NCI-H2107 (cell line): Measurements from ENCODE around the gene INTS15.
"Not testable (repeated sequence)": the region's sequence is repeated elsewhere in the genome, so short reads cannot be mapped to it uniquely, and the experiment has no call there.

Experiments used
- DNase-seq: peaks from one replicate; lab custom pipeline; 2025; lab: John Stamatoyannopoulos, UW

INTS15 gene

DNA sequence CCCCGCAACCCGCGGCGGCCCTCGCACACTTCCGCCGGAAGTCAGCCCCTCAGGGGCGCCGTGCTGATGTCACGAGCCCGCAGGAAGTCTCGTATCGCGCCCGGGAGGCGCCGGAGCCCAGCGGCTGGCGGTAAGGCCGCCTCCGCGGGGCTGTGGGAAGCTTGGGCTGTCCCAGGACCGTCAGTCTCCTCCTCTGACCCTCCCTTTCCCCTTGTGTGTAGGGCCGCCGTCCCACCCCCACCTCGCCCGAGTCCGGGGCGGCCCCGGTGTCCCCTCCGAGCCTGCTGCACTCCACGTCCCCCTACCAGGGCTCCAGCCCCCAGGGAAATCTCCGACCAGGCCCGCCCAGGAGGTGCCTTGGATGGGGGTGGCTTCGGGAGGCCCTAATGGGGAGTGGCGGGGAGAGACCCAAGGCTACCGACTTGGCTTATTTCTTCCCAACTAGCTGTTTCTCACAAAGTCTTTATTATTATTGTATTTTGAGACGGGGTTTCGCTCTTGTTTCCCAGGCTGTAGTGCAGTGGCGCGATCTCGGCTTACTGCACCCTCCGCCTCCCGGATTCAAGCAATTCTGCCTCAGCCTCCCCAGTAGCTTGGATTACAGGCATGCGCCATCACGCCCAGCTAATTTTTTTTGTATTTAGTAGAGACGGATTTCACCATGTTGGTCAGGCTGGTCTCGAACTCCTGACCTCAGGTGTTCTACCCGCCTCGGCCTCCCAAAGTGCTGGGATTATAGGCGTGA, 12.3 kb upstream of the INTS15 start, which contains the start of gene ZDHHC4:
TSS of gene ZDHHC4 (plus strand) at position 86 of the 745 bp plus-strand sequence. CDS start 3,108 bp downstream, outside the sequence.
- DNase-seq = peak; percentile 82

DNA sequence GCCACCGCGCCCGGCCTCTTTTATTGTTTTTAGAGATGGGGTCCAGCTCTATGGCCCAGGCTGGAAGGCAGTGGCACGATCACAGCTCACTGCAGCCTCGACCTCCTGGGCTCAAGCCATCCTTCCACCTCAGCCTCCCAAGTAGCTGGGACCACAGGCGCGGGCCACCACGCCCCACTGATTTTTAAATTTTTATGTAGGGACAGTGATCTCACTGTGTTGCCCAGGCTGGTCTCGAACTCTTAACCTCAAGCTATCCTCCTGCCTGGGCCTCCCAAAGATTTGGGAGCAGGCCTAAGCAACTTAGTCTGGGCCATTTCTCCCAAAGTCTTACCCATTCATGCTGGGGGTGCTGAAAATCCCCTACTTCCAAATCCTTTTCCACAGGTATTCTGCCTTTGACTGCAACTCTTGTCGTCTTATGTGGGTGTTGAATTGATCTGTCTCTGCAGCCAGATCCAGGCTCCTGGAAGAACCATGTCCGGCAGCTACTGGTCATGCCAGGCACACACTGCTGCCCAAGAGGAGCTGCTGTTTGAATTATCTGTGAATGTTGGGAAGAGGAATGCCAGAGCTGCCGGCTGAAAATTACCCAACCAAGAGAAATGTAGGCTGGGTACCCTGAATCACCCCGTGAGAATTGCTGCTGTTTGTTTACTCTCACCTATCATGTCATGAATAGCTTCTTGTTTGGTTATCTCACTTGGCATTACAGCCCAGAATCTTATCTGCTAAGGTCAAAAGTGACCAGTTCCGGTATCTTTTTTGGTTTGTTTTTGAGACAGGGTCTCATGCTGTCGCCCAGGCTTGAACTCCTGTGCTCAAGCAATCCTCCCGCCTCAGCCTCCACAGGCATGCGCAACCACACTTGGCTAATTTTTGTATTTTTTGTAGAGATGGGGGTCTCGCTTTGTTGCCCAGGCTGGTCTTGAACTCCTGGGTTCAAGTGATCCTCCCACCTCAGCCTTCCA, 11.4 kb upstream of the INTS15 start:
- DNase-seq = no peak

DNA sequence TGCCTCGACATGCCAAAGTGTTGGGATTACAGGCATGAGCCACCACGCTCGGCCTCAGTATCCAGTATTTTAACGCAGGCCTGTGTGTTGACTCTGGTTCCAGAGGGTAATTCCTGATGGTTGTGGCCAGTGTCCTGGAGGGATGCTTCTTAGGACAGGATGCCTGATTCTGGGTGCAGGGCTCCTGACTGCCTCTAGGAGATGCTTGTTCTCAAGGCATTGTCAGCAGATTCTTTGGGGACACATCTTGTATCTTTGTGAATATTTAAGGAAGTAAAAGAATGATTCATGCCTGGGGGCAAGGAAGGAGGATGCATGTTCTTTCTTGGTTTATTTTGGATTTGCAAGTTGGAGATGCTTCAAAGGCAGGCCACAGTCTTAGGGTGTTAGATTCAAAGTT, 10.4 kb upstream of the INTS15 start:
- no peak for DNase-seq

DNA sequence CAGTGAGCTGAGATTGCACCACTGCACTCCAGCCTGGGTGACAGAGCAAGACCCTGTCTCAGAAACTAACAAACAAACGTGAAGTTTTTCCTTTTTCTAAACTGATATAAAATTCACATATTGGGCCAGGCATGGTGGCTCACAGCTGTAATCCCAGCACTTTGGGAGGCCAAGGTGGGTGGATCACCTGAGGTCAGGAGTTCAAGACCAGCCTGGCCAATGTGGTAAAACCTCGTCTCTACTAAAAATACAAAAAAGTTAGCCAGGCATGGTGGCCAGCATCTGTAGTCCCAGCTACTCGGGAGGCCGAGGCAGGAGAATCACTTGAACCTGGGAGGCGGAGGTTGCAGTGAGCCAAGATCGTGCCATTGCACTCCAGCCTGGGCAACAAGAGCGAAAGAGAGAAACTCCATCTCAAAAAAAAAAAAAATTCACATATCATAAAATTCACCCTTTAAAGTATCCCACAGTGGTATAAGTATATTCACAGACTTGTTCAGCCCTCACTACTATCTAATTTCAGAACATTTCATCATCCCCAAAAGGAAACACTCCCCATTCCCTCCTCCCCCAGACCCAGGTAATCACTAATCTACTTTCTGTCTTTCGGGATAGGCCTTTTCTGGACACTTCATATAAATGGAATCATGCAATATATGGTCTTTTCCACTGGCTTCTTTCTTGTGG, 3.9 kb upstream of the INTS15 start:
- not testable (repeated sequence) for DNase-seq

DNA sequence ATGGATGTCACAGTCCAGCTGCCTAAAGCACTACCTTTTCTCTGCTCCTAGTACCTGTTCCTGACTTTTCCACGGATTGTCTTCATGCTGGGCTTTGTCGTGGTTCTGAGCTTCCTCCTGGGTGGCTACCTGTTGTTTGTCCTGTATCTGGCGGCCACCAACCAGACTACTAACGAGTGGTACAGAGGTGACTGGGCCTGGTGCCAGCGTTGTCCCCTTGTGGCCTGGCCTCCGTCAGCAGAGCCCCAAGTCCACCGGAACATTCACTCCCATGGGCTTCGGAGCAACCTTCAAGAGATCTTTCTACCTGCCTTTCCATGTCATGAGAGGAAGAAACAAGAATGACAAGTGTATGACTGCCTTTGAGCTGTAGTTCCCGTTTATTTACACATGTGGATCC, 1.3 kb upstream of the INTS15 start:
- DNase-seq = no peak

DNA sequence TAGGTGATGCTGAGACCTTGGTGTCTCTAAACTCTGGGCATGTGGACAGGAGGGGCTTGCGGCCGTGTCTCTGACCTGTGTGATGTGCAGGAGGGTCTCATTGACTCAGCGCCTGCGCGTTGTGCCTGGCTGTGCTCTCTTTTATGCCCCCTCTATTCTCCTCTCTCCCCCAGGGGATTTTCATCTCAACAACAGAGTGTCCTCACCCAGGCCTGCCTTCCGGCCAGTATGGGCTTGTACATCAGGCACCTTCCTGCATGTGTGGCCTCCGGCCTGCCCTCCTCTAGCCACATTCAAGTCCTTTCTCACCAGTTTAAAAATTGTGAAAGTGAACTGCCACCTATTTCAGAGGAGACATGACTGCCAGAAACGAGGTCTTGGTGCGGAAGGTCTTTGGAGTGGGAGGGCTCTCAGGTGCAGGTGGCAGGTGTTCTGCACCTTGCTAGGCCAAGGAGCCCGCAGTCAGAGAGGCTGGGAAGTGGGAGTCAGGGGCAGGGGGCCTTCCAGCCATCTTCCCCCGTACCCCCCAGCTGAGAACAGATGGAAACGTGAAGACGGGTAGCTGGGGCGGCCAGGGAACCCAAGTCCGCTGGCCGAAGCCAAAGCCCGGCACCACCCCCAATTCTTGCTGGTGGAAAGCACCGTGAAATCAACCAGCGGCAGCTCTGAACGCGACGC, 531 bp upstream of the INTS15 start:
- no peak for DNase-seq

DNA sequence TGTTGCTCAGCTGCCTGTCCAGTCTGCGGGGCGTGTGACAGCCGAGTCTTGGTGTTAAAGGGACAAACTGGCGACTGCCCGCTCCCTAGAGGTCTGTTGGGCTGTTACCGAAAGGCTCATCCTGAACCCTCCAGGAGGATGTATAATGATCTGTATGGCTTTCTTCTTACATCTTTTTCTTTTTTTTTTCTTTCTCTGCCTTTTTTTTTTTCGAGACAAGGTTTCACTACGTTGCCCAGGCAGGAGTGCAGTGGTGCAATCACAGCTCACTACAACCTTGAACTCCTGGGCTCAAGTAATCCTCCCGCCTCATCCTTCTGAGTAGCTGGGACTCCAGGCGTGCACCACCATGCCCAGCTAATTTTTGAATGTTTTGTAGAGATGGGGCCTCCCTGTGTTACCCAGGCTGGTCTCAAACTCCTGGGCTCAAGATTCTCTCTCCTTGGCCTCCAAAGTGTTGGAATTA, 857 bp downstream of the INTS15 start:
- DNase-seq = no peak

DNA sequence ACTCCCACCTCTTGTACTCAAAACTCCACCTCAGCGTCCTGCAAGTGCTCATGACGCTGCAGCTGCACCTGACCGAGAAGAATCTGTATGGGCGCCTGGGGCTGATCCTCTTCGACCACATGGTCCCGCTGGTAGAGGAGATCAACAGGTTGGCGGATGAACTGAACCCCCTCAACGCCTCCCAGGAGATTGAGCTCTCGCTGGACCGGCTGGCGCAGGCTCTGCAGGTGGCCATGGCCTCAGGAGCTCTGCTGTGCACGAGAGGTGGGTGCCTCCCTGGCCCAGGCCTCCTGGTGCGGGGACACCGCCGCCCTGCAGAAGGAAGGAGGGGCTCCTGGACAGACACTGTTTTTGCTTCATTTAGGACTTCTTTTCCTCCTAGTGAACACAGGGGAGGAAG, 10.3 kb downstream of the INTS15 start:
- DNase-seq = no peak

DNA sequence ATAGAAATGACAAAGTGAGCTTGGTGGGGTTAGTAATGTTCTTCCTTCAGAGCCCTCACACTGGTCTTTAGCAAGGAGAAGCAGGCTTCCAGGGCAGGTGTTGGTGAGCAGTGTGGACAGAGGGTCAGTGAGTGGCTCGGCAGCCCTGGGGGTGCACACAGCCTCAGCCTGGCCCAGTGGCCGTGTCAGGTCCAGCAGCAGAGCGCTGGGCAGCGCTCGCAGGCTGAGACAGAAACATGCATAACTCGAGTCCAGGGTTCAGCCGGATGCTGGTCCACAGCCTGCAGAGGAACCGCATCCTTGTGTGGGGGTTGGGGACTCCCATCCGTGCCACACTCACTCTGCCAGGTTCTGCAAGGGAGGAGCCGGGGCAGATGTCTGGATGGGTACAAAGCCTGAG, 14.6 kb downstream of the INTS15 start:
- no peak for DNase-seq

DNA sequence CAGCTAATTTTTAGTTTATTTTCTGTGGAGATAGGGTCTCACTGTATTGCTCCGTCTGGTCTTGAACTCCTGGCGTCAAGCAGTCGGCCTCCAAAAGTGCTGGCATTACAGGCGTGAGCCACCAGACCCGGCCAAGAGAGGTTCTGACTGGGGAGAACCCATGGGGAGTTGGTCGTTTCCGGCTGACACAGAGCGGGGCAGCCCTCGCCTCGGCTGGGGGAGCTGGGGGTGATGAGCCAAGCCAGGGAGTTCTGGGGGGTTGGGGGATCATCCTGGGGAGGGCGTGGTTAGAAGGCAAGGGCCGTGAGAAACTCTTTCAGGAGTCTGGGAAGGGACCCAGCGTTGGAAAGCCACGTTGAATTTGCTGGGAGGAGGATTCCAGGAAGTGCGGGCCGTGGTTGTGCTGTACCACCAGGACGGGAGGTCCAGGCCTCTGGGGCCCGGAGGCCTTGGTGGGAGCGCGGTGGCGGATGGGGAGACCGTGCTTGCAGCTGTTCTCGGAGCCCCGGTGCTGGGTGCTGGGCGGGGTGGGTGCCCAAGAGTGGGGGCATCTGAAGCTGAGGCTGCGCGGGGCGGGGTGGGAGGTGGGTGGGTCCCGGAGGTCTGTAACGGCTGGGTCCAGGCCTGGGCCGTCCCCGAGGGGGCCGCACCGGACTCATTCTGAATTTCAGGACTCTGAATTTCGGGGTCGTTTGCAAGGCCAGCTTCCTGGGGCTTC, 17.2 kb downstream of the INTS15 start:
- DNase-seq = no peak

DNA sequence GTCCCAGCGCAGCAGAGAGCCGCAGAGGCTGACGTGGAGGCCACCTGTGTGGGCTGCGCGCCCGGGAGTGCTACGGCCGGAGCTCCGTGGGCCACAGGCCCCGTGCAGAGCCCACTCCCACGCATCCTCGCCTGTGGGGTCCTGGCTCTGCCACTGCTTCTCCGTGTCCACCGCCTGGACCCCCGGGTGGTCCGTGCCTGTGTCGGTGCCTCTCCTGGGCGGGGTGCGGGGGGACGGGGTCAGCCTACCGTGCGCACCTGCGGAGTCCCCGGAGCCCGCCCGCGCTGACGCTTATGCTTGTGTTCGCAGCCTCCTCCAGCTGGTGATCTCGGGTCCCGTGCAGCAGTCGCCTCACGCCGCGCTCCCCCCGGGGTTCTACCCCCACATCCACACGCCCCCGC, 17.8 kb downstream of the INTS15 start:
- DNase-seq = no peak

DNA sequence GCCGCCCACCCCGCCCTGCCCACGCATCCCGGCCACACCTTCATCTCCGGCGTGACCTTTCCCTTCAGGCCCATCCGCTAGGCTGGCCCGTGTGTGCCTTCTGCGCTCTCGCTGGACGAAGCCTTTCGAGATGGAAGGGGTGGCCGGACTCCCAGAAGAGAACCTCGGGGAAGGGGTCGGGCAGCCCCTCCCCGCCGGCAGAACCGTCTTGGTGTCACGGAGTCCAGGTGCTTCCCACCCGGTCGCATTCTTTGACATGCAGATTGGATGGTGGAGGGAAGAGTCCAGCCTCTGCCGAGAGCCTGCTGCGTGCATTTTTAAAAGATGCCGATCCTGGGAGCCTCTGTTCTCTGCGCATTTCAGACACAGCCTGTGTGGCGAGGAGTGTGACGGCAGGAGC, 18.3 kb downstream of the INTS15 start:
- no peak for DNase-seq

DNA sequence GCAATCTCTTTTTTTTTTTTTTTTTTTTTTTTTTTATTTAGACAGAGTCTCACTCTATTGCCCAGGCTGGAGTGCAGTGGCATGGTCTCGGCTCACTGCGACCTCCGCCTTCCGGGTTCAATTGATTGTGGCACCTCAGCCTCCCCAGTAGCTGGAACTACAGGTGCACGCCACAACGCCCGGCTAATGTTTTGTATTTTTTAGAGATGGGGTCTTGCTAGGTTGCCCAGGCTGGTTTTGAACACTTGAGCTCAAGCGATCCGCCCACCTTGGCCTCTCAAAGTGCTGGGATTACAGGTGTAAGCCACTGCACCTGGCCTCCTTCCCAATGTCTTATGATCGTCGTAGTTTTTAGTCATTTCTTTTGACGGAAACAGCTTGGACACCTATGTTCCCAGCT, 19.0 kb downstream of the INTS15 start:
- no peak for DNase-seq

DNA sequence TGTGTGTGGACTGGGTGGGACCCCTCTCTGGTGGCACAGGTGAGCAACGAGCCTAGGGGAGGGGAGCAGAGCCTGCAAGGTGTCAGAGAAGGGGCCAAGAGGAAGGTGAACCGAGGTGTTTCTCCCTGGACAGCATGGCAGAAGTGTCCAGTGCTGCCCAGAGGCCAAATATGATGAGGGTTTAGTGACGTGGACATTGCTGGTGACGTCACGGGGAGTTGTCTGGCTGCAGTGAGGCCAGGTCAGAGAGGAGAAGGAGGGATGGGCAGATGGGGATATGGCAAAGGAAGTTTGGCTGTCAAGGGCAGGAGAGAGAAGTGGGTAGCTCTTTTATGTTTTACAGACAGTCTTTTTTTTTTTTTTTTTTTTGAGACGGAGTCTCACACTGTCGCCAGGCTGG, 23.0 kb downstream of the INTS15 start:
- no peak for DNase-seq

DNA sequence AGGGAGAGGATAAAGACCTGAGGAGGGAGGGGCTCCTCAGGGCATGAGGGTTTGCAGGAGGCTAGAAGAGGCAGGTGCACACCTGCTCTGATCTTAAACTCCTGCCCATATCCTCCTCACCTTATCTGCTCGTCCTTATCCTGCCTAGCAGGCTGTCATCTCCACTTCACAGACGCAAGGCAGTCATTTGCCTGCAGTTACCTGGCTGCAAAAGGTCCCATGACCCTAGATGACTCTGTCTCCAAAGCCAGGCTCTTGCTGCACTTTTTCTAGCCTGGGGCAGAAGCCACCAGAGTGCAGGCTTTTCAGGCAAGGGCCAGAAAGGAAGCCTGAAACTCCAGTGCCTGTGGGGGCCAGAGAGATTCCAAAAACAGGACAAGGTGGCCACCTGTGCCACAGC, 23.9 kb downstream of the INTS15 start:
- DNase-seq = no peak

DNA sequence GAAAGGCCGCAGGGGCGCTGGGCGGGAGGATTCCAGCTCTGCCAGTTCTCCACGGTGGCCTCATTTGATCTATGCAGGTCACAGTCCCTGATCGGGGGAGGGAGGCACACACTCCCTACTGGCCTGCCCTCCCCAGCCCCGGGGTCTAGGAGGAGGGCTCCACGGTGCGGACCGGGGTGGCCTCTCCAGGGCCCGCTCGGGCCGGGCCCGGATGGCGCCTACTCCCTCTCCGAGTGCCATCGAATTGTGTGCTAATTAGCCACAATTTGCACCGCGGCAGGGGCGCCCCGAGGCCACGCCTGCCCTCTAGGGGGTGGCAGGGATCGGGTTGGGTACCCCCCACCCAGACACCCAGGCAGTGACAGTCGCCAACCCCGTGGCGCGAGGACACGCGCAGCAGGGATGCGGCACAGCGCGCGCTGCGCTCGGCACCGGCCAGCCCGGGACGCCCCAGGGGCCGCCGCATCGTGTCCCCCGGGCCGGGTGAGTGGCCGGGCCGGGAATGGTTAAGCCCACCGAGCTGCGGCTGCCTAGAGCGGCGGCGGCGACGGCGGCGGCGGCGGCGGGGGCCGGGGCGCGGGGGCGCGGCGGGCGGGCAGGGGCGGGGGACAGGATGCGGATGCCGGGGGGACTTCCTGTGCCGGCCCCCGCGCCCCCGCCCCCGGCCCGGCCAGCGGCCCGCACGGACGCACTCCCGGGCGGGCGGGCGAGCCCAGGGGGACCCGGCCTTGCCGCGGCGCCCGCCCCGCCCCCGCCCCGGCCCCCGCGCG, 25.3 kb downstream of the INTS15 start, which contains the start of gene ZNF853:
TSS of gene ZNF853 (plus strand) at position 658 of the 770 bp plus-strand sequence. CDS start 565 bp downstream, outside the sequence.
- no peak for DNase-seq

DNA sequence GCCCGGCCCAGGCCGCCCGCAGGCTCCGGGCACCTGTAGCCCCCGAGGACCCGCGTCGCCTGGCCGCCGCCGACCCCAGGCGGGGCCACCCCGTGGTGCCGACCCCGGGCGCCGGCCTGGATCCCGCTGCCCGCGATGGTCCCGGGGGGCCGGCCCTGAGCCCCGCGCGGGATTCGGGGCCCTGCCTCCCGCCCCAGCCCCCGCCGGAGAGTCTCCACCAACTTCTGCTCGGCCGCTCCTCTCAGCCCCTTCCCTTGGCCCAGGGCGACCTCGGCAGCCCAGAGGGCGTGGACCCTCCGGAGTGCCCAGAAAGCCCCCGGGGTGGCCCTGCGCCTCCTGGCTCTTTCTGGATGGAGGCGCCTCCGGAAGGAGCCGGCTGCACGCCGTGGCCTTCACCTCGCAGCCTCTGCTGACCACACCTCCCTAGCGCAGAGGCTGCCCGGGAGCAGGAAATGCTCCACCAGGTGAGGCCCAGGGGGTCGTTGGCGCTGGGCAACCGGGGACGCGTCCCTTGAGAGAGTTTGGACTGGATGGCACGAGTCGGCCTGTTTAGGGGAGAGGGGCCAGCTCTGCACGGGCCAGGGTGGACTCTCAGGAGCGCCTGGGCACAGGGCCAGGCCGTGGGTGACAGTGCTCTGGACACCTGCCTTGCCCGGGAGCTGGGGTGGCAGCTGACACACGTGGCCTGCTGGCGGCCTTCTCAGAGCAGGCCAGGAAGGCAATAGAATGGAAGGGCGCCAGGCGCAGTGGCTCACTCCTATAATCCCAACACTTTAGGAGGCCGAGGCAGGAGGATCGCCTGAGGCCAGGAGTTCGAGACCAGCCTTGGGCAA, 26.1 kb downstream of the INTS15 start:
- DNase-seq = no peak

DNA sequence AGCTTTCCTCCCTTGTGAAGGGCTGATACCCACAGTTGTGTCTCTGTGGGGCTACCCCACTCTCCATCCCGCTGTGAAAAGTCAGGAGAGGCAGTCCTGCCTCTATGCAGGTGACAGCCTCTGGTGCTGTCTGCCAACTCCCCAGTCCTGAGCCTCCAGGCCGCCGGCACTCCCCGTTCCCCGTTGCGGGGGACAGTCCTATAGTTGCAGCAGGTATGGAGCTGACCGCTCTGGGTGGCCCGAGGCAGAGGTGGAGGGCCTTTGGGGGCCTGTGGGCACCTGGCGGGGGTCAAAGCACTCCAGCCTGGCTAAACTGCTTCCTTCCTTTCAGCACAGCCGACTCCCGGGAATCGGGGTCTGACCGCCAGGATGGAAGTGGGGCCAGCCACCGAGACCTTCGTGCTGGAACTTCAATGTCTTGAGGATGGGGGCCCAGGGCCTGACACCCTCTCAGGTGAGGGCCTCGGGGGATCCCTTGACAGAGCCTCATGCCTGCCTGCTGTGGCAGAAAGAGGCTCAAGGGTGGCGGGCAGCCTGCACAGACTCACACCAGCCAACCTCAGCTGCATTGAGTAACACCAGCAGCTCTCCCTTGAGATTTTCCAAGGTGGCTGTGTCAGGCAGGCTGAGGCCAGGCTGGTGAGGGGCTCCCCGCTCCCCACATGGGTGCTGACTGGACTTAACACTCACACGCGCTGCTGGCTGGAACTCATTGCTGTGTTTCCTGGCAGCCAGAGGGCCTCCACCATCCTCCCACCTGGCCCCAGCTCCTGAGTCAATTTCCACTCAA, 27.2 kb downstream of the INTS15 start:
- no peak for DNase-seq
